Measurements from ENCODE around the gene PCNX2. TPM values are rescaled to one million over a fixed set of nuclear protein-coding genes. Genes with fewer than 3 reads are reported as not detected.

The PCNX2 gene
- total RNA-seq (2014; rRNA removed; shearing (Covaris generic)) (61.2 and 88.3 TPM in 2 replicates), polyA plus RNA-seq (2016; fragmentation: Nextera tagmentation; extraction: Ambion mirVana) (42.6 and 42.9 TPM in 2 replicates)
- long read RNA-seq, partial matches to known transcripts: 3 of 6 reads
- long read RNA-seq, other reads (novel, unspliced or antisense): 3 of 6 reads

GRCh38 chr1:233295237-233295974 lies at the start of gene PCNX2:
Gene PCNX2, minus strand, starts transcription at chr1:233295725. Its CDS starts 247 bp downstream, at chr1:233295478.
- no peaks in the 10 kb centered on the region for H3K9me3 Mint-ChIP-seq
- Histone ChIP-seq H3K9me2 (ENCODE audit: insufficient read depth) (no peaks in the 10 kb centered on the region), H3F3A (replicated peaks; ENCODE audit: low read depth) (no peaks in the 10 kb centered on the region; the same call in 1 of the 2 replicates), H3K4me1 (ENCODE audit: insufficient read depth) (peaks cover 57% of the 10 kb centered on the region), H3K4me2 (peak within 1 kb of the TSS; percentile 77), H3K36me3 (ENCODE audit: insufficient read depth) (no peaks in the 10 kb centered on the region), H4K20me1 (replicated peaks; ENCODE audit: insufficient read depth) (no peaks in the 10 kb centered on the region), H3K79me2 (replicated peaks; ENCODE audit: insufficient read depth) (peaks cover 63% of the 10 kb centered on the region), H3K27ac (ENCODE audit: low read depth) (peak within 1 kb of the TSS; percentile 92), H2AFZ (peak within 1 kb of the TSS; percentile 30; the same call in 1 of the 2 replicates), H3K27me3 (ENCODE audit: insufficient read depth) (no peaks in the 10 kb centered on the region), H3K4me3 (peak within 1 kb of the TSS; percentile 85)
- TF ChIP-seq ZNF462 (CRISPR knock-in tag; IDR thresholded peaks at IDR 0.05) (no peak), ZNF331 (CRISPR knock-in tag; IDR thresholded peaks at IDR 0.05; ENCODE audit: low read depth) (no peak), STAT1 (IDR thresholded peaks at IDR 0.05; ENCODE audit: unreplicated experiment) (no peak), JUNB (IDR thresholded peaks at IDR 0.05; ENCODE audit: unreplicated experiment) (no peak), CTCF (conservative IDR thresholded peaks at IDR 0.05; ENCODE audit: low read depth in 2 of 2) (no peak), ZNF114 (CRISPR knock-in tag; IDR thresholded peaks at IDR 0.05) (no peak), POLR2AphosphoS5 (IDR thresholded peaks at IDR 0.05; ENCODE audit: low read depth) (peak; percentile 79)
- DNase-seq (ENCODE audit: low spot score): peak; percentile 91
- H3K27ac Mint-ChIP-seq: peak within 1 kb of the TSS; percentile 92
- peak; percentile 93 for ATAC-seq
- peaks cover 19% of the 10 kb centered on the region; the same call in 2 of the 3 replicates for H3K36me3 Mint-ChIP-seq (ENCODE audit: low read depth)
- peaks cover 3% of the 10 kb centered on the region for H3K27me3 Mint-ChIP-seq (ENCODE audit: insufficient read depth, low read depth, poor library complexity)
- peak within 1 kb of the TSS; percentile 90 for H3K4me3 Mint-ChIP-seq
- H3K4me1 Mint-ChIP-seq: peaks cover 42% of the 10 kb centered on the region
